CD4-positive, alpha-beta T cell treated with Interleukin-2 at 100 ng/mL for 4 hours (primary cell): ENCODE results near the gene SEC16A.
A peak's percentile ranks its signal among the peaks of the same experiment; 100 is the strongest.

Experiments used
- DNase-seq: peaks from one replicate; pipeline ENCODE4 v3.0.0-alpha.2; 2020; ENCODE audit warnings: low spot score

Gene SEC16A

GRCh38 chr9:136463578-136463977 is 19.3 kb downstream of the SEC16A start:
- DNase-seq: no peak

GRCh38 chr9:136462664-136463063 is 20.2 kb downstream of the SEC16A start:
- no peak for DNase-seq

GRCh38 chr9:136460772-136461325 is 22.0 kb downstream of the SEC16A start:
- no peak for DNase-seq

- no peak for DNase-seq
Measured at GRCh38 chr9:136459425-136459824, 23.4 kb downstream of the SEC16A start.

GRCh38 chr9:136457326-136457725 is 25.5 kb downstream of the SEC16A start:
- no peak for DNase-seq

GRCh38 chr9:136456258-136456657 is 26.6 kb downstream of the SEC16A start:
- no peak for DNase-seq

GRCh38 chr9:136455043-136456002 is 27.5 kb downstream of the SEC16A start:
- DNase-seq: no peak

GRCh38 chr9:136454026-136454796 is 28.6 kb downstream of the SEC16A start:
- DNase-seq: no peak

- no peak for DNase-seq
Measured at GRCh38 chr9:136453326-136453725, 29.5 kb downstream of the SEC16A start.

GRCh38 chr9:136451221-136451877 is 31.5 kb downstream of the SEC16A start:
- no peak for DNase-seq

- DNase-seq: no peak
Measured at GRCh38 chr9:136448655-136449054, 34.2 kb downstream of the SEC16A start.

GRCh38 chr9:136447173-136447778 is 35.6 kb downstream of the SEC16A start:
- DNase-seq: no peak

GRCh38 chr9:136445799-136446198 is 37.0 kb downstream of the SEC16A start:
- DNase-seq: no peak

GRCh38 chr9:136444102-136444501 is 38.7 kb downstream of the SEC16A start:
- DNase-seq: no peak

- no peak for DNase-seq
Measured at GRCh38 chr9:136443687-136444086, 39.2 kb downstream of the SEC16A start.

- DNase-seq: no peak
Measured at GRCh38 chr9:136443087-136443486, 39.8 kb downstream of the SEC16A start.

- DNase-seq: no peak
Measured at GRCh38 chr9:136442265-136442664, 40.6 kb downstream of the SEC16A start.

- DNase-seq: no peak
Measured at GRCh38 chr9:136441681-136442245, 41.1 kb downstream of the SEC16A start.

GRCh38 chr9:136441191-136441680 is 41.6 kb downstream of the SEC16A start:
- DNase-seq: no peak

GRCh38 chr9:136439481-136440408 is 43.1 kb downstream of the SEC16A start, which contains the start of gene INPP5E:
Gene INPP5E, minus strand, starts transcription at chr9:136439845. Its CDS starts 426 bp downstream, at chr9:136439419.
- DNase-seq: peak; percentile 86
